Stimulated activated CD8-positive, alpha-beta memory T cell treated with anti-CD3 and anti-CD28 coated beads, Interleukin-15, amount 100 ng/mL, for 4 hours (primary cell): ENCODE data around the gene LAIR1.
"Not testable (repeated sequence)": the region's sequence is repeated elsewhere in the genome, so short reads cannot be mapped to it uniquely, and the experiment has no call there.

Experiments
- DNase-seq, 2 donors: peaks; one replicate each; pipeline ENCODE4 v3.0.0-alpha.2; 2020; ENCODE audit warnings: low read depth in 2 of 2

Gene LAIR1

GRCh38 chr19:54364775-54365257, at the start of gene LAIR1:
Gene LAIR1 (minus strand): TSS chr19:54364931. CDS start chr19:54364804, 127 bp downstream.
- DNase-seq: no peak

- DNase-seq: no peak
Measured at GRCh38 chr19:54414156-54414555, 49.4 kb upstream of the LAIR1 start.

GRCh38 chr19:54412877-54413276, 48.1 kb upstream of the LAIR1 start:
- no peak for DNase-seq

- no peak for DNase-seq
Measured at GRCh38 chr19:54411033-54411432, 46.3 kb upstream of the LAIR1 start.

- no peak for DNase-seq
Measured at GRCh38 chr19:54408456-54409026, 43.8 kb upstream of the LAIR1 start.

GRCh38 chr19:54407780-54408179, 43.0 kb upstream of the LAIR1 start:
- DNase-seq: no peak

GRCh38 chr19:54405628-54406027, 40.9 kb upstream of the LAIR1 start:
- no peak for DNase-seq

- DNase-seq: no peak
Measured at GRCh38 chr19:54403054-54403453, 38.3 kb upstream of the LAIR1 start.

GRCh38 chr19:54400913-54401312, 36.2 kb upstream of the LAIR1 start:
- DNase-seq: no peak

GRCh38 chr19:54399189-54399588, 34.5 kb upstream of the LAIR1 start:
- DNase-seq: no peak

GRCh38 chr19:54395685-54396084, 31.0 kb upstream of the LAIR1 start:
- no peak for DNase-seq

GRCh38 chr19:54393381-54393780, 28.6 kb upstream of the LAIR1 start:
- no peak for DNase-seq

GRCh38 chr19:54392105-54392504, 27.4 kb upstream of the LAIR1 start:
- no peak for DNase-seq

- DNase-seq: no peak
Measured at GRCh38 chr19:54391589-54392061, 26.9 kb upstream of the LAIR1 start.

- peak in 1 of 2 donors; percentile 42 for DNase-seq
Measured at GRCh38 chr19:54390942-54391577, 26.3 kb upstream of the LAIR1 start.

GRCh38 chr19:54389553-54389952, 24.8 kb upstream of the LAIR1 start:
- DNase-seq: no peak

GRCh38 chr19:54388802-54389139, 24.0 kb upstream of the LAIR1 start:
- DNase-seq: no peak

GRCh38 chr19:54387991-54388801, 23.5 kb upstream of the LAIR1 start:
- DNase-seq: no peak

- no peak for DNase-seq
Measured at GRCh38 chr19:54383330-54383729, 18.6 kb upstream of the LAIR1 start.

- not testable (repeated sequence) for DNase-seq
Measured at GRCh38 chr19:54382041-54382440, 17.3 kb upstream of the LAIR1 start.

GRCh38 chr19:54380897-54381296, 16.2 kb upstream of the LAIR1 start:
- DNase-seq: no peak

- DNase-seq: no peak
Measured at GRCh38 chr19:54379187-54379678, 14.5 kb upstream of the LAIR1 start.
